ENCODE data around the gene TRUB2. TPM values are rescaled to one million over a fixed set of nuclear protein-coding genes. Genes with fewer than 3 reads are reported as not detected.
"Not testable (repeated sequence)": the region's sequence is repeated elsewhere in the genome, so short reads cannot be mapped to it uniquely, and the experiment has no call there.

TRUB2 gene
- polyA plus RNA-seq, 1 donor (not counting 4 experiments of a cell fraction or from before 2014, with no cell fraction given), result 17.2 TPM

DNA sequence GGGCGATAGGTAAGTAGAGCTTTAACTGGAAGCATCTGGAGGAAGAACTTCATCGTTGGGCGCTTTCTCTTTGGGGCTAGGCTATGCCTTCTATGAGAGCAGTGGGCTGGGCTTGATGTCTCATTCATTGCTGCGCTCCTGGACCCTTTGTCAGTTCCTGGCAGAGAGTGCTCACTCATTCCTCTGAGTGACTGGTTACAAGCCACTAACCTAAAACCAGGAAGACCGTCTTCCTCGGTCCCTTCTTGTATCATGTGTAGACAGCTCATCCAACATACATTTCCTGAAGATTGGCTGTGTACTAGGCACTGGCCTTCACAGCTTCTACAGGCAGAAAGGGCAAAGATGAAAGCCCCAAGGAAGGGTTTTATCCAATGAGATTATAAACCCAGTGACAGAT is 39.7 kb downstream of the TRUB2 start:
- no peak overlapping the region for H2AFZ ChIP-seq (ENCODE audit: control insufficient read depth, low read length)
- FAIRE-seq (no peak), DNase-seq (ENCODE audit: low read depth, low spot score) (no peak)
- H3K9me3 ChIP-seq (ENCODE audit: control insufficient read depth, low read depth, low read length), result no peaks in the 10 kb centered on the region
- H3K36me3 ChIP-seq (ENCODE audit: control insufficient read depth in 2 of 2, extremely low read depth in 1 of 2, insufficient read depth in 2 of 2, low read length in 2 of 2), result peaks cover 0 to 10% of the 10 kb centered on the region in 2 experiments
- H3K27me3 ChIP-seq (ENCODE audit: control insufficient read depth, extremely low read depth, insufficient read depth, low read length), result no peaks in the 10 kb centered on the region
- H3K9me1 ChIP-seq (ENCODE audit: control insufficient read depth, extremely low read depth, insufficient read depth, low read length), result peaks cover 2% of the 10 kb centered on the region
- H3K9ac ChIP-seq (ENCODE audit: control insufficient read depth, extremely low read depth, insufficient read depth, low read length), result no peak overlapping the region
- H3K79me2 ChIP-seq (ENCODE audit: control insufficient read depth, insufficient read depth, low read length), result no peaks in the 10 kb centered on the region
- no peak overlapping the region for H3K4me2 ChIP-seq (ENCODE audit: control insufficient read depth, extremely low read depth, insufficient read depth, low read depth, low read length)
- dilution Hi-C loops (cut with MboI; ENCODE audit: extremely low pct_ligation_motif_present, low sequenced_read_pairs), result no loop called here
- H4K20me1 ChIP-seq (ENCODE audit: control insufficient read depth, extremely low read depth, insufficient read depth, low read length), result no peaks in the 10 kb centered on the region
- H3K4me1 ChIP-seq (ENCODE audit: control insufficient read depth, extremely low read depth, insufficient read depth, low read length), result no peaks in the 10 kb centered on the region
- no peak overlapping the region for H3K27ac ChIP-seq (ENCODE audit: control insufficient read depth, insufficient read depth, low read length)
- H3K4me3 ChIP-seq (ENCODE audit: control insufficient read depth in 2 of 3, extremely low read depth in 1 of 3, insufficient read depth in 2 of 3, low read depth in 1 of 3, low read length in 3 of 3), result no peak overlapping the region
- no peak for TF ChIP-seq EZH2 (IDR thresholded peaks at IDR 0.05; ENCODE audit: low read length)
- TF ChIP-seq, protein P1, sequence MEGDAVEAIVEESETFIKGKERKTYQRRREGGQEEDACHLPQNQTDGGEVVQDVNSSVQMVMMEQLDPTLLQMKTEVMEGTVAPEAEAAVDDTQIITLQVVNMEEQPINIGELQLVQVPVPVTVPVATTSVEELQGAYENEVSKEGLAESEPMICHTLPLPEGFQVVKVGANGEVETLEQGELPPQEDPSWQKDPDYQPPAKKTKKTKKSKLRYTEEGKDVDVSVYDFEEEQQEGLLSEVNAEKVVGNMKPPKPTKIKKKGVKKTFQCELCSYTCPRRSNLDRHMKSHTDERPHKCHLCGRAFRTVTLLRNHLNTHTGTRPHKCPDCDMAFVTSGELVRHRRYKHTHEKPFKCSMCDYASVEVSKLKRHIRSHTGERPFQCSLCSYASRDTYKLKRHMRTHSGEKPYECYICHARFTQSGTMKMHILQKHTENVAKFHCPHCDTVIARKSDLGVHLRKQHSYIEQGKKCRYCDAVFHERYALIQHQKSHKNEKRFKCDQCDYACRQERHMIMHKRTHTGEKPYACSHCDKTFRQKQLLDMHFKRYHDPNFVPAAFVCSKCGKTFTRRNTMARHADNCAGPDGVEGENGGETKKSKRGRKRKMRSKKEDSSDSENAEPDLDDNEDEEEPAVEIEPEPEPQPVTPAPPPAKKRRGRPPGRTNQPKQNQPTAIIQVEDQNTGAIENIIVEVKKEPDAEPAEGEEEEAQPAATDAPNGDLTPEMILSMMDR (optimal IDR thresholded peaks at IDR 0.05 in 1 of 3, IDR thresholded peaks at IDR 0.05 in 1 of 3, conservative IDR thresholded peaks at IDR 0.05 in 1 of 3; ENCODE audit: extremely low read depth in 1 of 3, insufficient read depth in 2 of 3, low read length in 3 of 3), result no peak

DNA sequence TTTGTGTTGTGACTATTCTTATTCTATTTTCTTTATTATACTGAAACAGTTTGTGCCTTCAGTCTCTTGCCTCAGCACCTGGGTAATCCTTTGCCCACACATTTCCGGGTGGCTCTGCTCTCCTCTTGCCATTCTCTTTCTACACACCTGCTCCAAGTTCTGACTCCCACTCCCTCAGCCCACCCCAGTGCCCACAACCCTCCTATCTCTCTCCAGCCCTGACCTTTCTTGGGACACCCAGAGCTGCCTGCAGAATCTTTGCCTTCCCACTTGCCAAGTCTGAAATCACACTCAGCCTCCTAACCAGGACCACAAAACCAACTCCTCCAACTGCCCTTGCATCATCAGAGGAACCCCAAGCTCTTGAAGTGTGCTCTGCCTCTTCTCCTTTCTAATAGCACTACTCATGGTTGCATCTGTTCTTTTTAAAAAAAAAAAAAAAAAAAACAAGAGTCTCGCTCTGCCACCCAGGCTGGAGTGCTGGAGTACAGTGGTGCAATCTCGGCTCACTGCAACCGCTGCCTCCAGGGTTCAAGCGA is 42.1 kb downstream of the TRUB2 start:
- Histone ChIP-seq H3K9me3 (ENCODE audit: control insufficient read depth, low read depth, low read length) (no peaks in the 10 kb centered on the region), H3K36me3 (ENCODE audit: control insufficient read depth in 2 of 2, extremely low read depth in 1 of 2, insufficient read depth in 2 of 2, low read length in 2 of 2) (peaks cover 0 to under 1% of the 10 kb centered on the region in 2 experiments), H3K4me1 (ENCODE audit: control insufficient read depth, extremely low read depth, insufficient read depth, low read length) (peaks cover 3% of the 10 kb centered on the region), H3K27me3 (ENCODE audit: control insufficient read depth, extremely low read depth, insufficient read depth, low read length) (no peaks in the 10 kb centered on the region), H3K9ac (ENCODE audit: control insufficient read depth, extremely low read depth, insufficient read depth, low read length) (no peak overlapping the region), H3K27ac (ENCODE audit: control insufficient read depth, insufficient read depth, low read length) (no peak overlapping the region), H3K79me2 (ENCODE audit: control insufficient read depth, insufficient read depth, low read length) (peaks cover 10% of the 10 kb centered on the region), H3K4me2 (ENCODE audit: control insufficient read depth, extremely low read depth, insufficient read depth, low read depth, low read length) (no peak overlapping the region), H3K4me3 (ENCODE audit: control insufficient read depth in 2 of 3, extremely low read depth in 1 of 3, insufficient read depth in 2 of 3, low read depth in 1 of 3, low read length in 3 of 3) (no peak overlapping the region), H4K20me1 (ENCODE audit: control insufficient read depth, extremely low read depth, insufficient read depth, low read length) (no peaks in the 10 kb centered on the region), H2AFZ (ENCODE audit: control insufficient read depth, low read length) (no peak overlapping the region), H3K9me1 (ENCODE audit: control insufficient read depth, extremely low read depth, insufficient read depth, low read length) (peaks cover 2% of the 10 kb centered on the region)
- dilution Hi-C loops (cut with MboI; ENCODE audit: extremely low pct_ligation_motif_present, low sequenced_read_pairs), result no loop called here
- DNase-seq (ENCODE audit: low read depth, low spot score) (no peak), FAIRE-seq (no peak)
- TF ChIP-seq EZH2 (IDR thresholded peaks at IDR 0.05; ENCODE audit: low read length), result no peak
- TF ChIP-seq, protein P1 (optimal IDR thresholded peaks at IDR 0.05 in 1 of 3, IDR thresholded peaks at IDR 0.05 in 1 of 3, conservative IDR thresholded peaks at IDR 0.05 in 1 of 3; ENCODE audit: extremely low read depth in 1 of 3, insufficient read depth in 2 of 3, low read length in 3 of 3), result no peak

DNA sequence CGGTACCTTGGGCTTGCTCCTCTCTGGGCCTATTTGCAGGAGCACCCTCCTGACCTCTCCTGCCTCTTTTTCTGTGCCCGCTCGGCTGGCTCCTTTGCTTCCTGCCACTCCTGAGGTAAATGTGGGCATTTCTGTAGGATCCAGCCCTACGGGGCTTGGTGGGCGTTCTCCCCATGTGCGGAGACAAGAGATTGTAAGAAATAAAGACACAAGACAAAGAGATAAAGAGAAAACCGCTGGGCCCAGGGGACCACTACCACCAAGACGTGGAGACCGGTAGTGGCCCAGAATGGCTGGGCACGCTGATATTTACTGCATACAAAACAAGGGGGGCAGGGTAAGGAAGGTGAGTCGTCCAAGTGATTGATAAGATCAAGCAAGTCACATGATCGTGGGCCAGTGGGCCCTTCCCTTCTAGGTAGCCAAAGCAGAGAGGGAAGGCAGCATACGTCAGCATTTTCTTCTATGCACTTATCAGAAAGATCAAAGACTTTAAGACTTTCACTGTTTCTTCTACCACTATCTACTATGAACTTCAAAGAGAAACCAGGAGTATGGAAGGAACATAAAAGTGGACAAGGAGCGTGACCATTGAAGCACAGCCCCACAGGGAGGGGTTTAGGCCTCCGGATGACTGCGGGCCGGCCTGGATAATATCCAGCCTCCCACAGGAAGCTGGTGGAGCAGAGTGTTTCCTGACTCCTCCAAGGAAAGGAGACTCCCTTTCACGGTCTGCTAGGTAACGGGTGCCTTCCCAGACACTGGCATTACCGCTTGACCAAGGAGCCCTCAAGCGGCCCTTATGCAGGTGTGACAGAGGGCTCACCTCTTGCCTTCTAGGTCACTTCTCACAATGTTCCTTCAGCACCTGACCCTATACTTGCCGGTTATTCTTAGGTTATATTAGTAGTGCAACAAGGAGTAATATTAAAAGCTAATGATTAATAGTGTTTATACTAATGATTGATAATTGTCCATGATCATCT is 42.9 kb downstream of the TRUB2 start:
- dilution Hi-C loops (cut with MboI; ENCODE audit: extremely low pct_ligation_motif_present, low sequenced_read_pairs); H3K4me3 ChIP-seq (ENCODE audit: control insufficient read depth in 2 of 3, extremely low read depth in 1 of 3, insufficient read depth in 2 of 3, low read depth in 1 of 3, low read length in 3 of 3); H3K9me1 ChIP-seq (ENCODE audit: control insufficient read depth, extremely low read depth, insufficient read depth, low read length); H3K36me3 ChIP-seq (ENCODE audit: control insufficient read depth in 2 of 2, extremely low read depth in 1 of 2, insufficient read depth in 2 of 2, low read length in 2 of 2); H3K9me3 ChIP-seq (ENCODE audit: control insufficient read depth, low read depth, low read length); H3K9ac ChIP-seq (ENCODE audit: control insufficient read depth, extremely low read depth, insufficient read depth, low read length); DNase-seq (ENCODE audit: low read depth, low spot score); H3K27me3 ChIP-seq (ENCODE audit: control insufficient read depth, extremely low read depth, insufficient read depth, low read length); H3K4me2 ChIP-seq (ENCODE audit: control insufficient read depth, extremely low read depth, insufficient read depth, low read depth, low read length); H2AFZ ChIP-seq (ENCODE audit: control insufficient read depth, low read length); FAIRE-seq; H4K20me1 ChIP-seq (ENCODE audit: control insufficient read depth, extremely low read depth, insufficient read depth, low read length); H3K27ac ChIP-seq (ENCODE audit: control insufficient read depth, insufficient read depth, low read length): not testable (repeated sequence)
- Histone ChIP-seq H3K4me1 (ENCODE audit: control insufficient read depth, extremely low read depth, insufficient read depth, low read length) (peaks cover 11% of the 10 kb centered on the region), H3K79me2 (ENCODE audit: control insufficient read depth, insufficient read depth, low read length) (peaks cover 18% of the 10 kb centered on the region)

Measured in keratinocyte (primary cell).